CD4-positive, alpha-beta T cell treated with Interleukin-15 for 4 hours (primary cell): ENCODE measurements around the gene KIF25.

Experiments used
- DNase-seq: peaks from one replicate; pipeline ENCODE4 v3.0.0-alpha.2; 2020; ENCODE audit warnings: low spot score

KIF25 gene

GRCh38 chr6:168037242-168037641, 39.8 kb downstream of the KIF25 start:
- DNase-seq = no peak

GRCh38 chr6:168037856-168038255, 40.4 kb downstream of the KIF25 start:
- no peak for DNase-seq

GRCh38 chr6:168038576-168039140, 41.2 kb downstream of the KIF25 start:
- no peak for DNase-seq

GRCh38 chr6:168039301-168039700, 41.8 kb downstream of the KIF25 start:
- DNase-seq = no peak

GRCh38 chr6:168039849-168040248, 42.4 kb downstream of the KIF25 start:
- no peak for DNase-seq

GRCh38 chr6:168040856-168041496, 43.5 kb downstream of the KIF25 start:
- DNase-seq = no peak

- no peak for DNase-seq
Measured at GRCh38 chr6:168041928-168042327, 44.5 kb downstream of the KIF25 start.

GRCh38 chr6:168042426-168043192, 45.1 kb downstream of the KIF25 start:
- no peak for DNase-seq

- DNase-seq = no peak
Measured at GRCh38 chr6:168043193-168043847, 45.8 kb downstream of the KIF25 start.

- no peak for DNase-seq
Measured at GRCh38 chr6:168043848-168044415, 46.5 kb downstream of the KIF25 start.

- DNase-seq = no peak
Measured at GRCh38 chr6:168044521-168045130, 47.2 kb downstream of the KIF25 start.

GRCh38 chr6:168045141-168045691, 47.7 kb downstream of the KIF25 start:
- no peak for DNase-seq

- DNase-seq = no peak
Measured at GRCh38 chr6:168045706-168046620, 48.5 kb downstream of the KIF25 start.

GRCh38 chr6:168046696-168047095, 49.2 kb downstream of the KIF25 start:
- DNase-seq = no peak

GRCh38 chr6:168047841-168048723, 50.6 kb downstream of the KIF25 start:
- DNase-seq = no peak

GRCh38 chr6:168048724-168049025, 51.2 kb downstream of the KIF25 start:
- DNase-seq = no peak

GRCh38 chr6:168049277-168049676, 51.8 kb downstream of the KIF25 start:
- no peak for DNase-seq

- DNase-seq = no peak
Measured at GRCh38 chr6:168049706-168050224, 52.3 kb downstream of the KIF25 start.

GRCh38 chr6:168050225-168050880, 52.9 kb downstream of the KIF25 start:
- DNase-seq = no peak
